Raji (cell line): ENCODE data around the gene AK3.

Experiments
- POLR2A ChIP-seq: IDR thresholded peaks from 2 replicates; pipeline ENCODE4 v1.6.1; 2011; ENCODE audit warnings: low read depth, low read length, control low read depth; ENCODE audit not compliant: insufficient read depth

Gene AK3

GRCh38 chr9:4689687-4690104 lies 51.3 kb downstream of the AK3 start:
- TF ChIP-seq POLR2A = no peak

- TF ChIP-seq POLR2A = no peak
These were observed 52.0 kb downstream of the AK3 start for GRCh38 chr9:4689021-4689420.

GRCh38 chr9:4686584-4686983 lies 54.4 kb downstream of the AK3 start:
- TF ChIP-seq POLR2A = no peak

- no peak for TF ChIP-seq POLR2A
These were observed 54.9 kb downstream of the AK3 start for GRCh38 chr9:4686112-4686511.

GRCh38 chr9:4684820-4685219 lies 56.2 kb downstream of the AK3 start:
- TF ChIP-seq POLR2A = no peak

GRCh38 chr9:4680750-4681149 lies 60.3 kb downstream of the AK3 start:
- TF ChIP-seq POLR2A = no peak

- TF ChIP-seq POLR2A = no peak
These were observed 60.9 kb downstream of the AK3 start for GRCh38 chr9:4680173-4680525.

GRCh38 chr9:4679268-4680172 lies 61.5 kb downstream of the AK3 start, which contains the start of gene CDC37L1:
Gene CDC37L1 (plus strand): TSS chr9:4679569. CDS start chr9:4679768, 199 bp downstream.
- peak; percentile 93 for TF ChIP-seq POLR2A

GRCh38 chr9:4678679-4679267 lies 62.2 kb downstream of the AK3 start:
- TF ChIP-seq POLR2A = no peak

- TF ChIP-seq POLR2A = no peak
These were observed 63.6 kb downstream of the AK3 start for GRCh38 chr9:4677392-4677791.

GRCh38 chr9:4674783-4675182 lies 66.2 kb downstream of the AK3 start:
- TF ChIP-seq POLR2A = no peak

GRCh38 chr9:4671737-4672136 lies 69.3 kb downstream of the AK3 start:
- TF ChIP-seq POLR2A = no peak

GRCh38 chr9:4670591-4670990 lies 70.4 kb downstream of the AK3 start:
- no peak for TF ChIP-seq POLR2A

- no peak for TF ChIP-seq POLR2A
These were observed 71.1 kb downstream of the AK3 start for GRCh38 chr9:4669890-4670289.

- no peak for TF ChIP-seq POLR2A
These were observed 72.4 kb downstream of the AK3 start for GRCh38 chr9:4668604-4669003.

GRCh38 chr9:4667681-4668080 lies 73.3 kb downstream of the AK3 start:
- TF ChIP-seq POLR2A = no peak
